HEK293 (cell line): ENCODE results near the gene TBP.

ENCODE experiments used
- BCL11B ChIP-seq: fragments of 450-650 bp; formaldehyde crosslinking; IDR thresholded peaks from 2 replicates; pipeline ENCODE4 v1.5.1; 2016; ENCODE audit warnings: low read depth, missing biosample characterization, missing genetic modification characterization
- GLI2 ChIP-seq: fragments of 450-650 bp; formaldehyde crosslinking; IDR thresholded peaks from 2 replicates; pipeline ENCODE4; 2017; ENCODE audit warnings: missing biosample characterization, missing genetic modification characterization, low read depth, borderline replicate concordance
- KLF10 ChIP-seq: fragments of 450-650 bp; IDR thresholded peaks from 2 replicates; pipeline ENCODE4 v1.5.1; 2018; ENCODE audit warnings: missing biosample characterization, mild to moderate bottlenecking, missing genetic modification characterization
- KLF17 ChIP-seq: fragments of 450-650 bp; formaldehyde crosslinking; IDR thresholded peaks from 2 replicates; pipeline ENCODE4 v1.5.1; 2016; ENCODE audit warnings: missing biosample characterization, missing genetic modification characterization
- KLF9 ChIP-seq: fragments of 450-650 bp; formaldehyde crosslinking; IDR thresholded peaks from 2 replicates; pipeline ENCODE4 v1.5.1; 2016; ENCODE audit warnings: missing biosample characterization, missing genetic modification characterization, low read depth
- MYNN ChIP-seq: fragments of 450-650 bp; formaldehyde crosslinking; IDR thresholded peaks from 2 replicates; pipeline ENCODE4 v1.5.1; 2016; ENCODE audit warnings: missing biosample characterization, missing genetic modification characterization, borderline replicate concordance
- PRDM10 ChIP-seq: fragments of 450-650 bp; formaldehyde crosslinking; IDR thresholded peaks from 2 replicates; pipeline ENCODE4 v1.5.1; 2016; ENCODE audit warnings: missing biosample characterization, missing genetic modification characterization
- SETDB1 ChIP-seq: IDR thresholded peaks from one replicate; pipeline ENCODE4 v1.6.1; 2017; ENCODE audit warnings: mild to moderate bottlenecking, low read length, moderate library complexity, mixed read lengths; ENCODE audit not compliant: insufficient read length
- TCF7L2 ChIP-seq: IDR thresholded peaks from 2 replicates; pipeline ENCODE4 v1.6.1; 2011; ENCODE audit warnings: low read depth, mild to moderate bottlenecking, inconsistent platforms, low read length, moderate library complexity, borderline replicate concordance
- ZBTB17 ChIP-seq: fragments of 450-650 bp; formaldehyde crosslinking; IDR thresholded peaks from 2 replicates; pipeline ENCODE4 v1.5.1; 2016; ENCODE audit warnings: missing biosample characterization, missing genetic modification characterization
- ZBTB21 ChIP-seq: fragments of 450-650 bp; formaldehyde crosslinking; IDR thresholded peaks from 2 replicates; pipeline ENCODE4 v1.5.1; 2017; ENCODE audit warnings: missing biosample characterization, missing genetic modification characterization
- ZBTB6 ChIP-seq: fragments of 450-650 bp; formaldehyde crosslinking; IDR thresholded peaks from 2 replicates; pipeline ENCODE4 v1.5.1; 2017; ENCODE audit warnings: missing biosample characterization, missing genetic modification characterization
- ZBTB7A ChIP-seq: fragments of 450-650 bp; formaldehyde crosslinking; IDR thresholded peaks from 2 replicates; pipeline ENCODE4 v1.5.1; 2016; ENCODE audit warnings: low read depth, missing biosample characterization, missing genetic modification characterization
- ZFP3 ChIP-seq: fragments of 450-650 bp; formaldehyde crosslinking; IDR thresholded peaks from 2 replicates; pipeline ENCODE4 v1.5.1; 2016; ENCODE audit warnings: low read depth, missing biosample characterization, missing genetic modification characterization
- ZFP69B ChIP-seq: fragments of 450-650 bp; formaldehyde crosslinking; IDR thresholded peaks from 2 replicates; pipeline ENCODE4 v1.5.1; 2016; ENCODE audit warnings: missing biosample characterization, missing genetic modification characterization
- ZNF114 ChIP-seq: fragments of 450-650 bp; formaldehyde crosslinking; IDR thresholded peaks from 2 replicates; pipeline ENCODE4 v1.5.0; 2017; ENCODE audit warnings: missing biosample characterization, missing genetic modification characterization
- ZNF174 ChIP-seq: fragments of 450-650 bp; formaldehyde crosslinking; IDR thresholded peaks from 2 replicates; pipeline ENCODE4 v1.5.0; 2017; ENCODE audit warnings: missing biosample characterization, mild to moderate bottlenecking, missing genetic modification characterization
- ZNF221 ChIP-seq: fragments of 450-650 bp; formaldehyde crosslinking; IDR thresholded peaks from 2 replicates; pipeline ENCODE4 v1.5.1; 2017; ENCODE audit warnings: missing biosample characterization, missing genetic modification characterization, borderline replicate concordance
- ZNF248 ChIP-seq: fragments of 450-650 bp; formaldehyde crosslinking; IDR thresholded peaks from 2 replicates; pipeline ENCODE4 v1.5.1; 2017; ENCODE audit warnings: missing biosample characterization, missing genetic modification characterization
- ZNF324 ChIP-seq: fragments of 450-650 bp; formaldehyde crosslinking; IDR thresholded peaks from 2 replicates; pipeline ENCODE4 v1.5.1; 2016; ENCODE audit warnings: missing biosample characterization, missing genetic modification characterization
- ZNF404 ChIP-seq: fragments of 450-650 bp; formaldehyde crosslinking; IDR thresholded peaks from 2 replicates; pipeline ENCODE4 v1.5.1; 2017; ENCODE audit warnings: missing biosample characterization, missing genetic modification characterization
- ZNF416 ChIP-seq: fragments of 450-650 bp; formaldehyde crosslinking; IDR thresholded peaks from 2 replicates; pipeline ENCODE4 v1.5.1; 2016; ENCODE audit warnings: missing biosample characterization, missing genetic modification characterization
- ZNF433 ChIP-seq: fragments of 450-650 bp; formaldehyde crosslinking; IDR thresholded peaks from 2 replicates; pipeline ENCODE4 v1.5.1; 2016; ENCODE audit warnings: missing biosample characterization, missing genetic modification characterization, low read depth
- ZNF548 ChIP-seq: fragments of 450-650 bp; formaldehyde crosslinking; IDR thresholded peaks from 2 replicates; pipeline ENCODE4 v1.5.1; 2016; ENCODE audit warnings: missing biosample characterization, missing genetic modification characterization
- ZNF626 ChIP-seq: fragments of 450-650 bp; sonication (Bioruptor Pico); formaldehyde crosslinking; IDR thresholded peaks from 2 replicates; pipeline ENCODE4 v1.5.1; 2018; ENCODE audit warnings: missing biosample characterization, missing genetic modification characterization, inconsistent platforms
- ZNF658 ChIP-seq: fragments of 450-650 bp; formaldehyde crosslinking; IDR thresholded peaks from 2 replicates; pipeline ENCODE4; 2016; ENCODE audit warnings: missing biosample characterization, missing genetic modification characterization
- ZNF670 ChIP-seq: fragments of 450-650 bp; formaldehyde crosslinking; IDR thresholded peaks from 2 replicates; pipeline ENCODE4 v1.5.1; 2016; ENCODE audit warnings: missing biosample characterization, missing genetic modification characterization, low read depth
- ZNF692 ChIP-seq: fragments of 450-650 bp; formaldehyde crosslinking; IDR thresholded peaks from 2 replicates; pipeline ENCODE4 v1.5.1; 2016; ENCODE audit warnings: missing biosample characterization, missing genetic modification characterization
- ZNF704 ChIP-seq: fragments of 450-650 bp; formaldehyde crosslinking; IDR thresholded peaks from 2 replicates; pipeline ENCODE4 v1.5.1; 2016; ENCODE audit warnings: missing biosample characterization, missing genetic modification characterization
- ZNF837 ChIP-seq: fragments of 450-650 bp; formaldehyde crosslinking; IDR thresholded peaks from 2 replicates; pipeline ENCODE4 v1.5.1; 2016; ENCODE audit warnings: missing biosample characterization, missing genetic modification characterization
- ZSCAN18 ChIP-seq: fragments of 450-650 bp; formaldehyde crosslinking; IDR thresholded peaks from 2 replicates; pipeline ENCODE4 v1.5.1; 2016; ENCODE audit warnings: missing biosample characterization, missing genetic modification characterization

TBP gene

GRCh38 chr6:170554013-170554795 lies at the start of gene TBP (continued):
- no peak for TF ChIP-seq ZNF837
- TF ChIP-seq GLI2 (tag by site-specific recombination) = no peak
- TF ChIP-seq ZNF670 (tag by site-specific recombination) = no peak
- TF ChIP-seq KLF17 (tag by site-specific recombination) = peak; percentile 74
- no peak for TF ChIP-seq ZSCAN18
- no peak for TF ChIP-seq ZNF404 (tag by site-specific recombination)
- no peak for TF ChIP-seq ZNF114 (tag by site-specific recombination)
- no peak for TF ChIP-seq ZNF416 (tag by site-specific recombination)
- peak; percentile 18 for TF ChIP-seq SETDB1
- no peak for TF ChIP-seq ZNF324 (tag by site-specific recombination)
- no peak for TF ChIP-seq MYNN (tag by site-specific recombination)
- TF ChIP-seq KLF9 (tag by site-specific recombination) = peak; percentile 25; the same call in 1 of the 2 replicates
- no peak for TF ChIP-seq ZNF174 (tag by site-specific recombination)
- peak; percentile 44; the same call in 1 of the 2 replicates for TF ChIP-seq ZBTB21 (tag by site-specific recombination)
- TF ChIP-seq ZBTB7A (tag by site-specific recombination) = no peak
- TF ChIP-seq ZBTB17 (tag by site-specific recombination) = peak; percentile 86
- no peak for TF ChIP-seq KLF10 (tag by site-specific recombination)
- no peak for TF ChIP-seq ZNF221 (tag by site-specific recombination)
- TF ChIP-seq ZNF626 (tag by site-specific recombination) = no peak
- TF ChIP-seq ZNF433 (tag by site-specific recombination) = no peak
- peak; percentile 20; the same call in 1 of the 2 replicates for TF ChIP-seq ZFP69B (tag by site-specific recombination)
- TF ChIP-seq ZFP3 = no peak
- TF ChIP-seq ZBTB6 = peak; percentile 38; the same call in 1 of the 2 replicates
- peak; percentile 92 for TF ChIP-seq BCL11B
- no peak for TF ChIP-seq ZNF704
- no peak for TF ChIP-seq ZNF658 (tag by site-specific recombination)
- no peak for TF ChIP-seq ZNF248 (tag by site-specific recombination)
- no peak for TF ChIP-seq ZNF548 (tag by site-specific recombination)
- peak; percentile 81 for TF ChIP-seq PRDM10 (tag by site-specific recombination)
- 0 out of 2 replicates have a peak, but pooled peaks have one; percentile 30 for TF ChIP-seq TCF7L2
- TF ChIP-seq ZNF692 = 0 out of 2 replicates have a peak, but pooled peaks have one; percentile 55
